GM21367 (cell line): ENCODE data around the gene TSPO.

Experiments
- ATAC-seq: cut with Tn5 transposase; IDR thresholded peaks from one replicate; pipeline ENCODE4 v1.9.1; 2021; ENCODE audit not compliant: unreplicated experiment

TSPO gene

GRCh38 chr22:43174941-43175531, 23.7 kb downstream of the TSPO start:
- ATAC-seq = no peak

DNA sequence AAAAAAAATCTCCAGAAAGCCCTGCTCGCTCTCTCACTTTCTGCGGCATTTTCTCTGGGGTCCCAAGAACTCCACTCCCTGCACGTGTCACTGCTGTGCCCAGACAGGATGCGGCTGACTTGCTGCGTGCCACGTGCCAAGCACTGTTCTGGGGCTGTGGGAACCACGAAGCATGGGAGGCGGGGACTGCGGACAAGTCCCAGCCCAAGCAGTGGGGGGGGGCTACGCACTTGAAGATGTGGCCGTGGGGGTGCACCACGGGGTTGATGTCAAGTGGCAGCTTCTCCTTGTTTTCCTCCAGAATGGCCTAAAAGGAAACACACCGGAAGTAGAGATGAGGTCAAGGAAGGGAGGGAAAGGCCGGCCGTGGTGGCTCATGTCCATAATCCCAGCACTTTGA, 24.7 kb downstream of the TSPO start:
- no peak for ATAC-seq

GRCh38 chr22:43177479-43177878, 26.1 kb downstream of the TSPO start:
- no peak for ATAC-seq

GRCh38 chr22:43179146-43179910, 28.0 kb downstream of the TSPO start:
- ATAC-seq = no peak

- no peak for ATAC-seq
Measured at GRCh38 chr22:43179911-43180195, 28.5 kb downstream of the TSPO start.

DNA sequence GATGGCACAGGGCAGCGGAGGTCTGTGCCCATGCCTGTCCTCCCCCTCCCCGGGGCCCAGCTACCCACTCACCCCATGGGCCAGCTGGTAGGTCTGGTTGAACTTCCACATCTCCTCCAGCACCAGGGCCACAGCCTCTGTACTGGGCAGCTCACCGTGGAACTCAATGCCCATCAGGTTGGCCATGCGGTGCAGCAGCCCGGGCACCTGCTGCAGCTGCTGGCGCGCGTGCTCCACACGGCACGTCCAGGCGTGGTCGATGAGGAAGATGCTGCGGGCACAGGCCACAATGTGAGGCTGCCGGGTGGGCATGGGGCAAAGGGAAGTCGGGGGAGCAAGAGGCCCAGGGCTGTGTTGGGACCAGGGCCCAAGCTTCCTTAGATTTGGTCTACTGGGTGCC, 29.3 kb downstream of the TSPO start:
- ATAC-seq = no peak

- ATAC-seq = no peak
Measured at GRCh38 chr22:43181321-43182076, 30.1 kb downstream of the TSPO start.

GRCh38 chr22:43182118-43182517, 30.8 kb downstream of the TSPO start:
- no peak for ATAC-seq

DNA sequence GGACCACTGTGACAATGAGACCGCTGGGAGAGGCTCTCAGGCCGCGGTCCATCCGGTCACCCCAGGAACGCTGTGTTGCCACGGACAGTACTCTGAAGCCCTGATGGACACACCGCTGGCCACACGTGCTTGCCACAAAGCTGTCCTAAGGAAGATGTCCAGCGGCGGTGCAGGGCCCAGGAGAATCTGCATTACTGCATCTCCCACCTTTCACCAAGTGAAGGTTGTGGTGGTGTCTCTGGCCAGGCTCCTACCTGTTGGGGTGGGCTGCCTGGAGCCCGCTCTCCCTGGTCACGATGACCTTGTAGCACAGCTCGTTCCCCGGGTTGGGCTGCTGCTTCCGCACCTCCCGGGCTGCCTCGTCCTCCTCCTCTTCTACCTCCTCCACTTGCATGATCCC, 31.4 kb downstream of the TSPO start:
- ATAC-seq = no peak

DNA sequence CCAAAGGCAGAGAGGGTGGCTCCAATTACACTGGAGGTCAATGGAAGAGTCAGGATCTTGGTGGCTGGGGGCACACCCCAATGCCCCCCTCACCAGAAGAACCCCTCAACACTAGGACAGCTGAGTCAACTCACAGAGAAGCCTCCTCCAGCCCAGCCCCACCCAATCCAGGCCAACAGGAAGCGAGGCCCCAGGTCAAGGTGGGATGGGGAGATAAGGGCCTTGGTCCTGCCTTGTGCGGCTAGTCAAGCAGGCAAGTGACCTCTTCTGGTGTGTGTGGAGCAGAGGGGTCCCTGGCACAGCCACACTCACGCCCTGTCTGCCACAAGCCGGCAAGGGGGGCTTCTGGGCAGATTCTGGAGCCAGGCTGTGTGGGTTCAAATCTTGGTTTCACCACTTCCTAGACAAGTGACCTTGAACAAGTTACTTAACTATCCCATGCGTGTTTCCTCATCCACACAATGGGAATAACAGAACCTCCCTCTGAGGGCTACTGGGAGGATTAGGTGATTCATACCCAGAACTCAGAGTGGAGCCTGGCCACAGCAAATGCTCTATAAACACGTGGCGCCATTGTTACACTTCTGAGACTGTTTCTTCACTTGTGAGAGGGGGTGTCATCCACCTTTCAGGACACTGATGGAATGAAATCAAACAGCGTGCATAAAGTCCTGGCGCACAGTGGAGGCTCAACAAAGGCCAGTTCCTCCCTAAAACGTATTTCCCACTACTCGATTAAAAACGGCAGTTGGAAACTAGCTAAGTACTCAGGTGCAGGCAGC, 32.3 kb downstream of the TSPO start:
- no peak for ATAC-seq

GRCh38 chr22:43185860-43186261, 34.5 kb downstream of the TSPO start:
- ATAC-seq = no peak

GRCh38 chr22:43186272-43187170, 35.2 kb downstream of the TSPO start, which contains the start of gene TTLL12:
Gene TTLL12, minus strand, starts transcription at chr22:43187134. Its CDS starts 65 bp downstream, at chr22:43187069.
- ATAC-seq = peak; percentile 43

GRCh38 chr22:43187171-43188099, 36.1 kb downstream of the TSPO start:
- ATAC-seq = peak; percentile 65

GRCh38 chr22:43188829-43189545, 37.6 kb downstream of the TSPO start:
- ATAC-seq = no peak

- ATAC-seq = no peak
Measured at GRCh38 chr22:43191831-43192230, 40.5 kb downstream of the TSPO start.

GRCh38 chr22:43197271-43197941, 46.0 kb downstream of the TSPO start:
- no peak for ATAC-seq

DNA sequence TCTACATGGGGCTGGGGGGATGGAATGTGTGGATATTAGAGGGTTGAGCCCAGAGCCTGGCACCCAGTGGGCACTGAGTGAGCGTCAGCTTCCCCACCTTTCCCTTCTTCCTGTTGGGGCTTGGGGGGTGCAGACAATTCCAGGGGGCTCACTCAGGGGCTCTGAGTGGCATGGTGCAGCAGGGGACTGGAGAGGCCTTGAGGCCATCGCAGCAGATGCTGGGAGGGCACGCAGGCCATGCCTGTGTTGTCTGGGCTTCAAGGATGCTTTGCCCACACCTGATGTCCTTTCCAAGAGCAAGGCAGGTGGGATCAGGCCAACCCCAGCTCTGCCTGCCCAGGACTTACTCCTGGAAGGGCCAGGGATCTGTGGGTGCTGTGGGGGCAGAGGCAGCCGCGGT, 46.8 kb downstream of the TSPO start:
- ATAC-seq = no peak

- no peak for ATAC-seq
Measured at GRCh38 chr22:43198936-43199335, 47.6 kb downstream of the TSPO start.
